Astrocyte of the cerebellum (primary cell): ENCODE measurements around the gene CRTAP.
"Not testable (repeated sequence)": the region's sequence is repeated elsewhere in the genome, so short reads cannot be mapped to it uniquely, and the experiment has no call there.

ENCODE experiments used
- DNase-seq: peaks from one replicate; pipeline ENCODE4 v3.0.0-alpha.2; 2011; ENCODE audit warnings: low read depth
- H3K4me3 ChIP-seq: 2 replicates; pipeline ENCODE4 v1.5.1; 2011; ENCODE audit warnings: mild to moderate bottlenecking, low read depth, low read length, moderate library complexity
- in situ Hi-C: cut with HindIII; loops from 2 replicates; pipeline ENCODE4 v1.10.0; 2017; ENCODE audit warnings: low sequenced_read_pairs
- TF ChIP-seq, protein P1 (sequence below): IDR thresholded peaks from 2 replicates; pipeline ENCODE4 v1.5.1; 2012; ENCODE audit warnings: low read length, low read depth, moderate library complexity, mild to moderate bottlenecking; ENCODE audit errors: missing control alignments

The CRTAP gene

DNA sequence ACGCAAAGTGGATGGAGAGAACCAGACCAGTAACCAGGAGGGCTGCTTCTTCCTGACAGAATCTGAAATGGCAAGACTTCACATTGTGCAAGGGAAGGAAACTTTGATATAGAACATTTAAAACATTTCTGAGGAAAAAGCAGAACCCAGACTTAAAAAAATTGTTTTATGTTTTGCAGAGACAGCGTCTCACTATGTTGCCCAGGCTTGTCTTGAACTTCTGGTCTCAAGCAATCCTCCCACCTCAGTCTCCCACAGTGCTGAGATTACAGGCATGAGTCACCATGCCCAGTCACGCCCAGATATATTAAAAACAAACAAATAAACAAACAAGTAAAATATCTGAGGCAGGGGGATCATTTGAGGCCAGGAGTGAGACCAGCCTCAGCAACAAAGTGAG, 46.2 kb downstream of the CRTAP start:
- TF ChIP-seq, protein P1, sequence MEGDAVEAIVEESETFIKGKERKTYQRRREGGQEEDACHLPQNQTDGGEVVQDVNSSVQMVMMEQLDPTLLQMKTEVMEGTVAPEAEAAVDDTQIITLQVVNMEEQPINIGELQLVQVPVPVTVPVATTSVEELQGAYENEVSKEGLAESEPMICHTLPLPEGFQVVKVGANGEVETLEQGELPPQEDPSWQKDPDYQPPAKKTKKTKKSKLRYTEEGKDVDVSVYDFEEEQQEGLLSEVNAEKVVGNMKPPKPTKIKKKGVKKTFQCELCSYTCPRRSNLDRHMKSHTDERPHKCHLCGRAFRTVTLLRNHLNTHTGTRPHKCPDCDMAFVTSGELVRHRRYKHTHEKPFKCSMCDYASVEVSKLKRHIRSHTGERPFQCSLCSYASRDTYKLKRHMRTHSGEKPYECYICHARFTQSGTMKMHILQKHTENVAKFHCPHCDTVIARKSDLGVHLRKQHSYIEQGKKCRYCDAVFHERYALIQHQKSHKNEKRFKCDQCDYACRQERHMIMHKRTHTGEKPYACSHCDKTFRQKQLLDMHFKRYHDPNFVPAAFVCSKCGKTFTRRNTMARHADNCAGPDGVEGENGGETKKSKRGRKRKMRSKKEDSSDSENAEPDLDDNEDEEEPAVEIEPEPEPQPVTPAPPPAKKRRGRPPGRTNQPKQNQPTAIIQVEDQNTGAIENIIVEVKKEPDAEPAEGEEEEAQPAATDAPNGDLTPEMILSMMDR, result no peak
- no peak overlapping the region for H3K4me3 ChIP-seq
- in situ Hi-C loops, result no loop called here
- no peak for DNase-seq

DNA sequence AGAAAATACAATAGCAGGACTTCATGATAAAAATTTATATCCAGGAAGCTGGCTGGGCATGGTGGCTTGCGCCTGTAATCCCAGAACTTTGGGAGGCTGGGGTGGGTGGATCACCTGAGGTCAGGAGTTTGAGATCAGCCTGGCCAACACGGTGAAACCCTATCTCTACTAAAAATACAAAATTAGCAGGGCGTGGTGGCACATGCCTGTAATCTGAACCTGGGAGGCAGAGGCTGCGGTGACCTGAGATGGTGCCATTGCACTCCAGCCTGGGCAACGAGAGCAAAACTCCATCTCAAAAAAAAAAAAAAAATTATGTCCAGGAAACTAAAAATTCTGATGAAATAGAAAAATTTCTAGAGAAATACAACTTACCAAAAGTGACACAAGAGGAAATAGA, 48.8 kb downstream of the CRTAP start:
- H3K4me3 ChIP-seq, DNase-seq, in situ Hi-C loops: not testable (repeated sequence)

DNA sequence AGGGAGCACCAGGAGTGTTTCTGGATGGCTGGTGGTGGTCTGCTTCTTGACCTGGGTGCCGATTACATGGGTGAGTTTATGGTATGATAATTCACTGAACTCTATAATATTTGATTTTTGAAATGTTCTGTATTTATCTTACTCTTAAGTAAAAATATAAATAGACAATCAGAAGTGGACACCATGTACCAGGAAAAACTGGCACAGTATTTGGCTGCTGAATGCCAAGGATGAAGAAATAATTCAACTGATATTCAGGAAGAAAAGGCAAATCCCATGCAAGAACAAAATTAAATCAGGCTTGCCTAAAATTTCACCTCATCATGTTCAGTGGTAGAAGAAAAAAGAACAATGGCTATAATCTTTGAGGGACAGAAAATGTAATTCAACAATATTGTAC, 51.6 kb downstream of the CRTAP start:
- TF ChIP-seq, protein P1, result no peak
- no peak overlapping the region for H3K4me3 ChIP-seq
- in situ Hi-C loops, result no loop called here
- no peak for DNase-seq

DNA sequence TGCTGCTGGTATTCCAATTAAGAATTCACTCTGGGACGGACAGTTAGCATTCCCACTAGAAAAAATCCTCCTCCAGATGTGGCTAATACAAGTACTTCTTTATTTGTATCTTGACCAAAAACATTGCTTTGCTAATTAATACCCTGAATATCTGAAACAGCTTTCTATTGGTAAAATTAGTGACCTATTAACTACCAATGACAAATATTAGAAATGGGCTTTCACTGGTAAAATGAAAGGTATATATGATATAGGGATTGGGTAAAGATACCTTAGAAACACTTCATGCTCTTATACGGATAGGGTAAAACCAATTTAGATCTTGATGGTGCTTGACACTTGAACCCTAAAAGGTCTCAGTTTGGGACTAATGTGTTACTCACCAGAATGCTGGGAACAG, 52.3 kb downstream of the CRTAP start:
- H3K4me3 ChIP-seq, result no peak overlapping the region
- DNase-seq, result no peak
- TF ChIP-seq, protein P1, result no peak
- in situ Hi-C loops, result no loop called here

DNA sequence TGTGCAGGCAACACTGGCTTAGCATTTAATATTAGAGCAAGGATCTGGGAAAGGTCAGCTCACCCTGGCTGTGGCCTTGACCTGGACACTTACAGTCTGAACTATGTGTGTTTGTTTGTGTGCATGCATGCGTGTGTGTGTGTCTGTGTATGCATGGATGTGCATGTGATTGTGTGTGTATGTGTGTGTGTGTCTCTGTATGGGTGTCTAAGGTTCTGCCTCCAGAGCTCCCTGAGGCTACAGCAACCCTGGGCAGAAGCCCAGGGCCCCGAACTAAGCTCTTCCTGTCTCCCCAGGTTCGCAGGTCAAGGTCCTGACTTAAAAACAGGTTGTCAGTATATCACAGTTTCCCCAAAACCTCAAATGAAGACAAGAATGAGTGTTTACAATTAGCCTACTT, 53.5 kb downstream of the CRTAP start:
- TF ChIP-seq, protein P1, result no peak
- no peak overlapping the region for H3K4me3 ChIP-seq
- no peak for DNase-seq
- in situ Hi-C loops, result no loop called here

DNA sequence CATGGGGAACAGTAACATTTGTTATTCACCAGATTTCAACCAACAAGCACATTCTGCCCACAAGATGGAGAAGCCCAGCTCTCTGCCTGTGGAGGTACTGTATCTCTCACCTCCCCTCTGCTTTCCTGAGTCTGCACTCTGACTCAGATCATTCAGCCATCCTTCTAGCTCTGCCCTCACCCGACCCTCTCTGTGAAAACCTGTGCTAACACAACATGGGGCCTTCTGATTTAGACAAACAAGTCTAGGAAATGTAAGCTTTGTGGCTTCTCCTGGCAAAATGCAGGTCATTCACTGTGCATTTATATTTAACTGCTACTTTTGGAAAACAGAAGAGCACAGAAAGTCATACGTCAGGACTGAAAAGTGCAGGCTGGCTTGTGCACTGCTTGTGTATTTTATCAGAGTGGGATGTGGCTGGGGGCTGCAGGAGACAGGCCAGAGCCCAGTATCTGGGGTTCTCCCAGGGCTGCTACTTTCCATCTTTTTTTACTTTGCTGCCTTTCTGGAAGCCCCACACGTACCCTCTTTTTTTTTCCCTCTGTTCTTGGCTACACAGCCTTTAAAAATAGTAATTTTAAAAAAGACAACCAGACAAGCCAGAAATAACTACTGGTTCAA, 54.0 kb downstream of the CRTAP start:
- no peak overlapping the region for H3K4me3 ChIP-seq
- TF ChIP-seq, protein P1, result no peak
- in situ Hi-C loops, result no loop called here
- DNase-seq, result peak; percentile 75

DNA sequence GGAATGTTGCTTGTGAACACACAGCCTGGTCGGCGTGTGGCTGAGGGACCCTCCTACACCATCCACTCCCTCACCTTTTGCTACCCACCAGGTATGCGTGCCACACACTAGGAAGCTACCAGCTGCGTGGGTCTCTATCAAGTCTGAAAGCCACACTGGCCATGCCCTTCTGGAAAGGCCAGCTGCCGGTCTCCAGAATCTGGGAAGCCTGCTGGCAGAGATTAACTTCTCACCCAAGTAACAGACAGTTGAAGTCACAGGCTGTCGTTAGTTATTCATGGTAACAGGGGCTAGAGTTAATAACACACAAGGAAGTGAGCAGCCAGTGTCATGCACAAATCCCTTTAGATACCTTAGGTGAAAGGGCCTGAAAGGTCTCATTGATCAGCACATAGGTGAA, 56.7 kb downstream of the CRTAP start:
- in situ Hi-C loops, result no loop called here
- TF ChIP-seq, protein P1, result no peak
- H3K4me3 ChIP-seq, result no peak overlapping the region
- DNase-seq, result no peak
